Left kidney (tissue), 2 donors: ENCODE measurements around the gene SULT1A1. TPM values are rescaled to one million over a fixed set of nuclear protein-coding genes. Genes with fewer than 3 reads are reported as not detected.
"Not testable (repeated sequence)": the region's sequence is repeated elsewhere in the genome, so short reads cannot be mapped to it uniquely, and the experiment has no call there.

Source experiments
- DNase-seq: peaks from one replicate; pipeline ENCODE4 v3.0.0-alpha.2; 2013
- polyA plus RNA-seq: library from polyadenylated mRNA; unstranded; fragments of 120-200 nt; gene quantifications from one replicate; pipeline ENCODE4 v1.2.1, GENCODE V29; 2013; ENCODE audit not compliant: insufficient read length

Gene SULT1A1
- polyA plus RNA-seq, 1 donor, result 30.8 TPM

DNA sequence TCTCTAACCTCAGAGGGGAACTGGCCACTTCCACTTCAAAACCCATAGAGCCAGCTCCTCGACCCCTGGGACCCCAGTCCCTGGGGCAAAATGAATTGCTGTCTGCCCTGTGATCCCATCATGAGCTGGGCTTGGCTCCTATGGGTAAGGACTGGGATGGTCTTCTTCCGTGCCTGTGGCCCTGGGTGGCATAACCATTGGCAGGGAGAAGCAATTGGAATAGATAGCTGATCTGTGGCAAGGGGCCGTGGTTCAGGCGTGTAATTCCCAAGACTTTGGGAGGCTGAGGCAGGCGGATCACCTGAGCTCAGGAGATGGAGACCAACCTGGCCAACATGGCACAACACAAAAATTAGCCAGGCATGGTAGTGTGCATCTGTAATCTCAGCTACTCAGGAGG, 17.3 kb downstream of the SULT1A1 start:
- DNase-seq, result no peak

DNA sequence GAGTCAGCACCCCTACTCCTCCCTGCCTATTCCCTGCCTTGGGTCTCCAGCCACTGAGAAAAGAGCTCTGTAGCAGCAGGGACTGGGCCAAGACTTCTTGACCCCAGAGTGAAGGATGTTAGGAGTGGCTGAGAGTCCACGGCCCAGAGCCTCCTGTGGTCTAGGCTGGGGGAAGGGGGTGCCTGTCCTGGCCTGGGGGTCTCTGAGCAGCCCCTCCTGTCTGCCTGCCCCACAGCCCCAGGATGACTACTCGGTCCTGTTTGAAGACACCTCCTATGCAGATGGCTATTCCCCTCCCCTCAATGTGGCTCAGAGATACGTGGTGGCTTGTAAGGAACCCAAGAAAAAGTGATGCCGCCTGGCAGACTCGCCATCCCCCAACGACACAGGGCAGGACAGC, 18.5 kb downstream of the SULT1A1 start:
- DNase-seq, result no peak

DNA sequence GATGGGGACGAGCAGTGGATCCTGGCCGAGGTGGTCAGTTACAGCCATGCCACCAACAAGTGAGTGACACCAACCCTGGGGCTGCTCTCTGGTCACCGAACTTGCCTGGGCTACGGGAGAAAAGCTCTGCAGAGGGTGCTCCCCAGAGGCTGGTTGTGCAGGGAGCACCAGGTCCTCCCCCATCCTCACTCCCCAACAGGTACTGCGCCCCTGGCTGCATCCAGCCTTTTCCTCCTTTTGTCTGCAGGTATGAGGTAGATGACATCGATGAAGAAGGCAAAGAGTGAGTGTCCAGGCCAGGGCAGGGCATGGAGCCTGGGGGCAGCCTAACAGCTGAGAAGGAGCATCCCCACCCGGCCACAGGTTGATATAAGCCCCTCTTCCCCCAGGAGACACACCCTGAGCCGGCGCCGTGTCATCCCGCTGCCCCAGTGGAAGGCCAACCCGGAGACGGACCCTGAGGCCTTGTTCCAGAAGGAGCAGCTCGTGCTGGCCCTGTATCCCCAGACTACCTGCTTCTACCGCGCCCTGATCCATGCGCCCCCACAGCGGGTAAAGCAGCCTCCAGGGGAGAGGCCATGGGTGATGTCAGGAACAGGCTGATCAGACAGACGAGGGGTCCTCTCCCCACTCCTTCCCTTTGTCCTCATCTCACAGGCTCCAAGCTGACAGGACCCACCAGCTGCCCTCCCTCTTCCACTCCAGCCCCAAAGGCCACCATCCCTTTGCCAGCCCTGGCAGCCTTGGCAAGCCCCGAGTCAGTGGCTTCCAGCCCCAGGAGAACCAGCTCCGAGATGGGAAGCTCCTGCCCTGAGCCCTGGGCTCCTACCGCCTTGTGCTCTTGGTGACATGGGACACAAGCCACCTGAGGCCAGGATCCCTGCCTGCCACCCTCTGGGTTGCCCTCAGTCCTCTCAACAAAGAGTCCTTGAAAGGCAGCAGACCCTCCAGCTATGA, 19.2 kb downstream of the SULT1A1 start:
- no peak for DNase-seq

DNA sequence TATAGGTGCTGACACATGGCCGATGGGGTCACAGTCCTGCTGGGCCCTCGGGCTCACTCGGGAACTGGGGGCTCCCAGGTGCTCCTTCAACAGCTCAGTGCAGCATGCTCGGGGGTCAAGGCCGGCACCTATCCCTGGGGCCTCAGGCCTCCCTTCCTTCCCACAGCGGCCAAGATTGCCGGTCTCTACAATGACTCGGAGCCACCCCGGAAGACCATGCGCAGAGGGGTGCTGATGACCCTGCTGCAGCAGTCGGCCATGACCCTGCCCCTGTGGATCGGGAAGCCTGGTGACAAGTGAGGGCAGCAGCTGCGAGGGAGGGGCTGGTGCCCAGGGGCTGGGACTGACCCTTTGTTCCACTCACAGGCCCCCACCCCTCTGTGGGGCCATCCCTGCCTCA, 19.9 kb downstream of the SULT1A1 start:
- DNase-seq, result no peak

DNA sequence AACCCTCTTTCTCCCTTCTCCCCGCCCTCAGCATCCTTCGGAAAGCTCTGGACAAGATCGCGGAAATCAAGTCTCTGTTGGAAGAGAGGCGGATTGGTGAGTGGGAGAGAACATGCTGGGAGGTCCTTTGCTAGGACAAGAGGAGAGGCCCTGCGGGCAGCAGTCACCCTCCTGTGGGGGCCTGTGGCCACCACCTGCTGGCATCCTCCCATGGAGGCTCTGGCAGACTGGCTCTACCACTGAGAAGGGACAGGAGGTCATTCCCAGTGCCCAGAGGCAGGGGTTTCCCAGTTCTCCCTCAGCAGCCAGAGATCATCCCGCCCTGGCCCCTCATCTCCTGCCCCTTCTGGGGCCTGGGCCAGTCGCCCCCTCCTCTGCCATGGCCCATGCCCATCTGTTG, 20.8 kb downstream of the SULT1A1 start:
- DNase-seq, result no peak

DNA sequence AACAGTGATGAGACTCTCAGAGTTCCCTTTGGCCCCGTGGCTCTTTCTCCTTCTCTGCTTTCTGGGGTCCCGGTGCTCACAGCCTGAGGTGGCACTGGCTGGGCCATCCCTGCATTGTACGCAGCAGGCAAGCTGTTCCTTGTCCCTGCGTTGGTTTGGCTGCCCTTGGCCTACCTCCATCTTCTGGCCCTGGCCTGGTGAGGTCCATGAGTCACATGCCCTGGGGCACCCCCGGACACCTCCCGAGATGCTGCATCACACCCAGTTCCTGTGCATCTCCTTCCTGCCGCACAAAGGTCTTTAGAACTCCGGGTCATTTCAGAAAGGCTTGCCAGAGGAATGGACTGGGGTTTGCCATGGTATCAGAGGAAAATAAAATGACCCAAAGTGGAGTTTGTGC, 22.5 kb downstream of the SULT1A1 start:
- DNase-seq, result no peak

DNA sequence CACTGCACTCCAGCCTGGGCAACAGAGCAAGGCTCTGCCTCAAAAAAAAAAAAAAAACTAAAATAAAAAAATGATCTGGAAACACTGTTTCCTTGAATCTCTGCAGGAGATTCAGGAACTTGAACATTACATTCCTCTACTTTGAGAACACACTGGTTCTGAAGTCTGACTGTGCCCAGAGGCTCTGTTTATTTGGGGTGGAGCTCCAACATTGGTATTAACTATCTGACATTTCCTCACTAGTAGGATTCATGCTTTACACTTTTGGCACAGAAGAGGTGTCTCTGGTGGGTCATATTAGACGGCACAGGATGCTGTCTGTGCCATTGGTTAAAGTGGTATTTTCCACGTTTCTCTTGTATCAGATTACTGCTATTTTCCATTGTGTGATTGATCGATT, 23.4 kb downstream of the SULT1A1 start:
- no peak for DNase-seq

DNA sequence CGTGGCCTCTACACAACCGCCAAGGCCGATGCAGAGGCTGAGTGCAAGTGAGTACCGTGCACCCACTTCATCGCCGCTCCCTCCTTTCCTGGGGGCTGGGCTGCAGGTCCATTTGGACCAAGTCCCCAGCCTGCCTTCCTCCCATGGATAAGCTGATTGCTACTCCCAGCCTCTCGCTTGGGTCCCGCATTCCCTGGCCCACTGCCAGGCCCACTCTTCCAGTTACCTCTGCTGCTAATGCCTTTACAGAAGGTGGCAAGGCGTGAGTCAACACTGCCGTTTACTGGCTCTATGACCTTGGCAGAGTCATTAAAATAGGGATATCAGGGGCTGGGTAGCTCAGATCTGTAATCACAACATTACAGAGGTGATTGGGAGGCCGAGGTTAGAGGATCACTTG, 24.2 kb downstream of the SULT1A1 start:
- no peak for DNase-seq

DNA sequence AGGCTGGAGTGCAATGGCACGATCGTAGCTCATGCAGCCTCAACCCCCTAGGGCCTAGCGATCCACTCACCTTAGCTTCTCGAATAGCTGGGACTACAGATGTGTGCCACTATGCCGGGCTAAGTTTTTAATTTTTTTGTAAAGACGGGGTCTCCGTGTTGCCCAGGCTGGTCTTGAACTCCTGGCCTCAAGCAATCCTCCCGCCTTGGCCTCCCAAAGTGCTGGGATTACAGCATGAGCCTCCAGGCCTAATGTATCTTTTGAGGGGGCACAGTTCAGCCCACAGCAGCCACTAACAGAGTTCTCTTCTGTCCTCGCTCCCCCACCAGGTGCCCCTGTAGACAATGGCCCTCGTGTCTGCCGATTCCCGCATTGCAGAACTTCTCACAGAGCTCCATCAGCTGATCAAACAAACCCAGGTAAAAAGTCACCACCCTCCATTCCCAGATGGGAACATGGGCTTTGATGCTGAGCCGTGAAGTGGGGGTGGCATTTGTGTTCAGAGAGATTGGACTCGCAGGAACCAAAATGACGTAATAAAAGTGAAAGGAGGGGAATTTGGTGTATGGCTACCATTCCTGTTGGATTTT, 29.0 kb downstream of the SULT1A1 start:
- DNase-seq, result no peak

DNA sequence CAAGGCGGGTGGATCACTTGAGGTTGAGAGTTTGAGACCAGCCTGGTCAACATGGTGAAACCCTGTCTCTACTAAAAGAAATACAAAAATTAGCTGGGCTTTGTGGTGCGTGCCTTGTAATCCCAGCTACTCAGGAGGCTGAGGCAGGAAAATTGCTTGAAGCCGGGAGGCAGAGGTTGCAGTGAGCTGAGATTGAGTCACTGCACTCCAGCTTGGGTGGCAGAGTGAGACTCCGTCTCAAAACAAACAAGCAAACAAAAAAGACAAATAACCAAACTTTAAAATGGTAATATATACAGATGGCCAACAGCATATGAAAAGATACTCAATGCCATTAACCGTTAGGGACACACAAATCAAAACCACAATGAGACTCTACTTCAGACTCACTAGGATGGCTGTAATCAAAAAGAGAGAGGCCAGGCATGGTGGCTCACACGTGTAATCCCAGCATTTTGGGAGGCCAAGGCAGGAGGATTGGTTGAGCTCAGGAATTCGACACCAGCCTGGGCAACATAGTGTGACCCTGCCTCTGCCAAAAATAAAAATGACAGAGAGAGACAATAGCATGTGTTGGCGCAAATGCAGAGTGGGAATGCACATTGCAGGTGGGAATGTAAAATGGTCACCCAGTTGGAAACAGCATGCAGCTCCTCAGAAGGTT, 34.3 kb downstream of the SULT1A1 start:
- DNase-seq, result no peak

DNA sequence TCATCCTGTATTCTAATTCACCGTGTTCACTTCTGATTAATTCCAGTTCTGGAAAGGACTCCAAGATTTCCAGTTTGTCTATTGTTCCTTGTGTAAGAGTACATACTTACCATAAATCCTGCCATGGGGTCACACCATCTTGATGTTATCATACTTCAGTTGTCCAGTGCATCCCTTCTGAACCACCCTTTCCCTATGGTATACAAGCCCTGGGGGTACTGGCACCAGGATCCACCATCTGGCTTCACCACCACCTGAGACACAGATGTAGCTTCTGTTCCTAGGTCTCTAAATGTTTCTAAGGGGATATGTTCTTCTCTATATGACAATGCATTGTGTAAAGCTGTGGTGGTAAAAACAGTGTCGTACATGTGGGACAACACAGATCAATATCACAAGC, 34.9 kb downstream of the SULT1A1 start:
- DNase-seq, result no peak

DNA sequence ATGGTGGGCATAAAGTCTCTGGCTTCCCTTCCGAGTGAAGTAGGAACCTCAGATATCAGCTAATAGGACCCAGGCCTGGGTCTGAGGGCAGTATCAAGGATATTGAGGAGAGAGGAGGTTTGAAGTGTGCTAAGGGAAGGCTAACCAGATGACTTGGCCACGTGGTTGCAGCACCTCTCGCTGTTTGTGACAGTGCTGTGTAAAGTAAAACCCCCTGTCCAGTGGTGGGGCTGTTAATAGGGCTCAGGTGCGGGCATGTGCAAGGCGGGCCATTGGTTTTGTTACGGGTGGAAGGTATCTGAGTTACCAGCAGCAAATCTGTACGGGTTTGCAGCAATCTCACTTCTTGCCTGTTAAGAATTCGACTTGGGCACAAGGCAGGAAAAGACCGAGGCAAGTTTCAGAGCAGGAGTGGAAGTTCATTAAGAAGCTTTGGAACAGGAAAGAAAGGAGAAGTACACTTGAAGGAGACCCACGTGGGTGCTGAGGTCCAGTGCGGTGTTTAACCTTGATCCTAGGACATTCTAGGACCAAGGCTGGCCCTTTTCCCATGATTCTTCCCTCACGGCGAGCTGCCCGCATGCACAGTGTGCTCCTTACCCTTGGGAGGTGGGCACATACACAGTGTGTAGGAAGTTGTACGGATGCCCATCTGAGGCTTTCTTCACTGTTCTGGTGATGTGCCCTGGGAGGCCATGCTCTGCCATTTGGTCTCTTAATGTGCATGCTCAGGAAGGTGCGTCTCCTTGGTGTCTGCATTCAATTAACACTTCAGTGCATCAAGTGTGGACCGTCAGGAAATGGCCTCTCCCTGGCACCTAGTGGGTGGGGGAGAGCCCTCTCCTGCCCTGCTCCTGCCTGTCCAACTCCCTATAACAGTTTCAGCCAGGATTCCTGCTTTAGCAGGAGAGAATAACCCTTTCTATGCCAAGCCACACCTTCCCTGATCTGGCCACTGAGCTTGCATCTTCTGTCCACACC, 35.8 kb downstream of the SULT1A1 start:
- no peak for DNase-seq

DNA sequence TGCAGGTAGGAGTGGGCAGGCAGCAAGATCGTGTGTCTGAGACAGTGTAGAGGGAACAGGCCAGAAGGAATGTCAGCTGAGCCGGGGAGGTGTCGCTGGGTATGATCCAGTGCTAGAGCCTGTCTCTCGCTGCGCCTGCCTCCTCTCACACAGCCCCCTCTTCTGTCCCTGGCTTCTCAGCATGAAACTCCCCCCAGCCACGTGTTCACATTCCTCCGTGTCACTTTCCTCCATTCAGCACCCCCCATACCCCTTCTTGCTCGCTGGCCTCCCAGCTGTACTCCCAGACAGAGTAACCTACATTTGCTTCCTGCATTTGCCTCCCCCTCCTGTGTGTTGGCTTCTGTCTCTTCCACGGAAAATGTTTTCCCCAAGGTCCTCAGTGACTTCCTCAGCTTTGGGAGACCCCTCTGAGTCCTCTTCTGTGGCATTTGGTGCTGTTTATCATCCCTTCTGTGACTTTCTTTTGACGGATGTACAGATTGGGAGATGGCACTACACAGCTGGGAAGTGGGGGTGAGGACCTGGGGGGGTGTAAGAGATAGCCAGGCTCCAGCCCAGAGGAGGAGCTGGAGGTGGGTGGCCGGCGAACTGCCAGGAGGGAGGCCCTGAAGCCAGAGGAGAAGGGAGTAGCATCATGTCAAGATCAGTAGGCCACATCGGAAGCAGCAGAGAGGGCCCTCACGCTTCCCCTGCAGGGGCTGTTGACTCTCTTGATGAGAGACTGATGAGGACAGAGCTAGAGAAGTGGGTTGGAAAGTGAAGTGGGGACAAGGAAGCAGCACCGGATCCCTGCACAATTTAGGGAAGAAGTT, 36.9 kb downstream of the SULT1A1 start:
- peak; percentile 79 for DNase-seq

DNA sequence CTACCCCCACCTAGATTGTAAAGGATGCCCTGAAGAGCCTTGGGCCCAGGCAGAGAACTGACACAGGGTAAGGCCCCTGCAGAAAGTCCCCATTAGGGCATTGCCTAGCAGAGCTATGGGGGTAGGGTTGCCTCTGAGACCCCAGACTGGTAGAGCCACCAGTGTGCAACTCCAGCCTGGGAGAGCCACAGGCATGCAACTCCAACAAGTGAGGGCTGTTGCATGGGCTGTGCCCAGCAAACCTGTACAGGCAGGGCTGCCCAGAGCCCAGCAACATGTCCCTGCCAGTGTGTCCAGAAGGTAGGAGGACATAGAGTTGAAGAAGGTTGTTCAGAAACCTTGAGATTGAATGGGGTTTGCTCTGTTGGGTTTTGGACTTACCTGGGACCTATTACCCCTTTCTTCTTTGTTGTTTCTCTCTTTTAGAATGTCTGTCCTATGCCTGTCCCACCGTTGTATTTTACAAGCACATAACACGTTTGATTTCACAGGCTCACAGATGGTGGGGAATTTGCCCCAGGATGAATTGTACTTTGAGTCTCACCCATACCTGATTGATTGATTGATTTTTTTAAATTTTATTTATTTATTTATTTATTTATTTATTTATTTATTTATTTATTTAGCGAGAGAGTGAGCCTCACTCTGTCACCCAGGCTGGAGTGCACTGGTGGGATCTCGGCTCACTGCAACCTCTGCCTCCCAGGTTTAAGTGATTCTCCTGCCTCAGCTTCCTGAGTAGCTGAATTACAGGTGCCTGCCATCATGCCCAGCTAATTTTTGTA, 39.7 kb downstream of the SULT1A1 start:
- DNase-seq, result no peak

DNA sequence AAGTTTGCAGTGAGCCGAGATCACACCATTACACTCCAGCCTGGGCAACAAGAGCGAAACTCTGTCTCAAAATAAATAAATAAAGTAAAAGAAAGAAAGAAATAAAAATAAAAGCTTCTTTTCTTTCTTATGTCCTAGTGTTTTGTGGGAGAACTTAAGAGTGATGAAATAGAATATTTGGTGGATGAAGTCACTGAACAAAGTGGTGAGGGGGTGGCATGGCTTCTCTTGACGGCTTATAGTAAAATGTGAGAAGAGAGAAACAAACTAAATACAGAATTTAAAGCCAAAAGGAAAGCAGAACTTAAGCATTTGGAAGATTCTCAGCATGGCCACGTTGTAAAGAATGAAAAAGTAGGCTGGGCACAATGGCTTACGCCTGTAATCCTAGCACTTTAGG, 40.8 kb downstream of the SULT1A1 start:
- DNase-seq, result no peak

DNA sequence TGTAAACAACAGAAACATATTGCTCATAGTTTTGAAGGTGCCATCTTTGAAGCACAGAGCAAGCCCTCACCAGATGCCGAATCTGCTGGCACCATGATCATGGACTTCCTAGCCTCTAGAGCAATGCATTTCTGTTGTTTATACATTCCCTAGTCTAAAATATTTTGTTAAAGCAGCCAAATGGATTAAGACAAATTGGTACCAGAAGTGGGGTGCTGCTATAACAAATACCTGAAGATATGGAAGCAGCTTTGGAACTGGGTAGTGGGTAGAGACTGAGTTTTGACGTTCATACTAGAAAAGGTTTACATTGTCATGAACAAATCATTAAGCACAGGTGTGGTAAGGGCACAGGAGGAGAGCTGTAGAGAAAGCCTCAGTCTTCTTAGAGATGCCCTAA, 42.6 kb downstream of the SULT1A1 start:
- DNase-seq, result no peak

DNA sequence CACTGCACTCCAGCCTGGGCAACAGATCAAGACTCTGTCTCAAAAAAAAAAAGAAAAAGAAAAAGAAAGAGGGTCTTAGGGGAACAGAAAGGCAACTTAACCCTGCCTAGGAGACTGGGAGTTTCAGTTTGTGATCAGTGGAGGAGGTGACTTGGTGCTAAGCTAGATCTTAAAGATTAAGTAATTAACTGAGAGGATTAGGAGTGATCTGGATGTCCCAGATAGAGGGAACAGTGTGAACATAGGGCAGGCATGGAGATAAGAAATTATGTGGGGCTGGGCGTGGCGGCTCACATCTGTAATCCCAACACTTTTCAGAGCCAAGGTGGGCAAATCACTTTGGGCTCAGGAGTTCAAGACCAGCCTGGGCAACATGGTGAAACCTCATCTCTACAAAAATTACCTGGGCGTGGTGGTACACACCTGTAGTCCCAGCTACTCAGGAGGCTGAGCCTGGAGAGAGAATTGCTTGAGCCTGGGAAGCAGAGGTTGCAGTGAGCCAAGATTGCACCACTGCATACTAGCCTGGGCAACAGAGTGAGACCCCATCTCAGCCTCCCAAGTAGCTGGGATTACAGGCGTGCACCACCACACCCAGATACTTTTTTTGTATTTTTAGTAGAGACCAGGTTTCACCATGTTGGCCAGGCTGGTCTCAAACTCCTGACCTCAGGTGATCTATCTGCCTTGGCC, 43.5 kb downstream of the SULT1A1 start:
- DNase-seq, result not testable (repeated sequence)

DNA sequence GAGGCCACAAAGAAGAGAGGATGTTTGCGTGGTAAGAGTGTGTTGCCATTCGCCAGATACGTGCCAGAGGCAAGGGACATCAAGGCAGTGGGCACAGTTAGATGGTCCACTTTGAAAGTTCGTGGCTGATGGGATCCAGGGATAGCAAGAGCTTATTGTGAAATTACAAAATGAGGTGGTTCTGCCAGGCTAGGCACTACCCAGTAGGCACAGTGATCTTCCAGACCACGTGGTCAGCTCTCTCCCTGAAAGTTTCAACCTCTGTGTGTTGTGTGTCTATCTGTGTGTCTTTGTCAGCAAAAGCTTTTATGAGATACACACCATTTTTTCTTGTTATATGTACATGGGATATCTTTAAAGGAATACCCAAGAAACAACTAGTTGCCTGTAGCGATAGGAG, 46.6 kb downstream of the SULT1A1 start:
- no peak for DNase-seq

DNA sequence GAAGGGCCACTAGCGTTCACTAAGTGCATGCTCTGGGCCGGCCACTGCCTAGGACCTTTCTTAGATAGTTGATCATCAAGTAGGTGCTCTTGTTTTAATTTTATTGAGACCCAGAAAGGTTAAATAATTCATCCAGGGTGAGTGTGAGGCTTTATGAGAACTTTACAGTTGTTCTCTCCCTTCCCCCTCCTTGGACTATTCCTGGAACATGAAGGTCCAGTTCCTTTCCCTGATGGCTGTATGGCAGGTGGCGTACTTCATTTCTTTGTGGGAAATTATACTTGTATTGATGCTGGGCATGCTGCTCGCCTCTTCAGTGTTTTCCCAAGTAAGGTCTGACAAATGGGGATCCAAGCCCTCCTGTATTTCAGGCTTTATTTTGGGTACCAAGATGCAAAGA, 47.6 kb downstream of the SULT1A1 start:
- no peak for DNase-seq
